KBM-7 (cell line): Measurements from ENCODE around the gene GRK4.
"Not testable (repeated sequence)": the region's sequence is repeated elsewhere in the genome, so short reads cannot be mapped to it uniquely, and the experiment has no call there.

ENCODE experiments used
- DNase-seq: peaks from one replicate; pipeline ENCODE4 v3.0.0-alpha.2; 2015
- in situ Hi-C: fragments of 300-500 bp; cut with MboI; formaldehyde crosslinking; loops from 2 replicates; pipeline ENCODE4 v1.14.3; 2020; ENCODE audit warnings: low sequenced_read_pairs, low pct_unique_long_range_greater_than_20kb, mixed read lengths

Gene GRK4

GRCh38 chr4:2929469-2929868 lies 33.9 kb upstream of the GRK4 start:
- no peak for DNase-seq
- in situ Hi-C loops, result no loop called here

GRCh38 chr4:2930135-2930757 lies 33.1 kb upstream of the GRK4 start:
- in situ Hi-C loops, result loop anchor here (10.0 kb wide), 1 partner anchor 175 kb away; the partner anchor contains the start of gene TNIP2
- DNase-seq, result no peak

GRCh38 chr4:2930758-2931511 lies 32.4 kb upstream of the GRK4 start:
- no peak for DNase-seq
- in situ Hi-C loops, result loop anchor here (10.0 kb wide), 1 partner anchor 176 kb away; the partner anchor contains the start of gene TNIP2

- DNase-seq, result peak; percentile 92
- in situ Hi-C loops, result loop anchor here (10.0 kb wide), 1 partner anchor 177 kb away; the partner anchor contains the start of gene TNIP2
These were observed 31.7 kb upstream of the GRK4 start for GRCh38 chr4:2931512-2932301.

GRCh38 chr4:2932321-2932950 lies 30.9 kb upstream of the GRK4 start:
- in situ Hi-C loops, result loop anchor here (10.0 kb wide), 1 partner anchor 178 kb away; the partner anchor contains the start of gene TNIP2
- DNase-seq, result no peak

- no peak for DNase-seq
- in situ Hi-C loops, result loop anchor here (10.0 kb wide), 1 partner anchor 178 kb away; the partner anchor contains the start of gene TNIP2
These were observed 30.3 kb upstream of the GRK4 start for GRCh38 chr4:2932951-2933565.

GRCh38 chr4:2933566-2934076 lies 29.8 kb upstream of the GRK4 start:
- in situ Hi-C loops, result loop anchor here (10.0 kb wide), 1 partner anchor 179 kb away; the partner anchor contains the start of gene TNIP2
- no peak for DNase-seq

GRCh38 chr4:2934077-2934812 lies 29.1 kb upstream of the GRK4 start:
- in situ Hi-C loops, result loop anchor here (10.0 kb wide), 1 partner anchor 179 kb away; the partner anchor contains the start of gene TNIP2
- DNase-seq, result no peak

GRCh38 chr4:2934813-2935761 lies 28.3 kb upstream of the GRK4 start:
- DNase-seq, result peak; percentile 93
- in situ Hi-C loops, result loop anchor here (10.0 kb wide), 1 partner anchor 180 kb away; the partner anchor contains the start of gene TNIP2

GRCh38 chr4:2935762-2936743 lies 27.3 kb upstream of the GRK4 start:
- in situ Hi-C loops, result loop anchor here (10.0 kb wide), 1 partner anchor 181 kb away; the partner anchor contains the start of gene TNIP2
- DNase-seq, result no peak

- DNase-seq, result no peak
- in situ Hi-C loops, result loop anchor here (10.0 kb wide), 1 partner anchor 182 kb away; the partner anchor contains the start of gene TNIP2
These were observed 26.6 kb upstream of the GRK4 start for GRCh38 chr4:2936773-2937145.

GRCh38 chr4:2937146-2937857 lies 26.1 kb upstream of the GRK4 start:
- in situ Hi-C loops, result loop anchor here (10.0 kb wide), 1 partner anchor 183 kb away; the partner anchor contains the start of gene TNIP2

GRCh38 chr4:2937986-2938385 lies 25.4 kb upstream of the GRK4 start:
- in situ Hi-C loops, result loop anchor here (10.0 kb wide), 1 partner anchor 183 kb away; the partner anchor contains the start of gene TNIP2
- no peak for DNase-seq

More at GRCh38 chr4:2937146-2937857, 26.1 kb upstream of the GRK4 start:
- no peak for DNase-seq

GRCh38 chr4:2938411-2938810 lies 25.0 kb upstream of the GRK4 start:
- in situ Hi-C loops, result loop anchor here (10.0 kb wide), 1 partner anchor 184 kb away; the partner anchor contains the start of gene TNIP2
- DNase-seq, result not testable (repeated sequence)
